Fibroblast of lung (primary cell): ENCODE data around the gene RASEF. TPM values are rescaled to one million over a fixed set of nuclear protein-coding genes. Genes with fewer than 3 reads are reported as not detected.

Source experiments
- DNase-seq, 2 donors: peaks; one replicate each; pipeline versions ENCODE4 v3.0.0 to v3.0.0-alpha.2; 2010; ENCODE audit warnings: low read depth in 2 of 2
- H2AFZ ChIP-seq: 2 replicates; pipeline ENCODE4 v1.5.1; 2012; ENCODE audit warnings: low read length, control low read depth, inconsistent platforms
- H3K27ac ChIP-seq: 2 replicates; pipeline ENCODE4 v1.5.1; 2011; ENCODE audit warnings: low read length, control low read depth; ENCODE audit not compliant: insufficient read depth
- H3K27me3 ChIP-seq: 2 replicates; pipeline ENCODE4 v1.5.1; 2011; ENCODE audit warnings: mild to moderate bottlenecking, low read length; ENCODE audit not compliant: control insufficient read depth, insufficient read depth
- H3K36me3 ChIP-seq: 2 replicates; pipeline ENCODE4 v1.5.1; 2011; ENCODE audit warnings: low read length; ENCODE audit not compliant: control insufficient read depth, insufficient read depth
- H3K4me1 ChIP-seq: 2 replicates; pipeline ENCODE4 v1.5.1; 2011; ENCODE audit warnings: low read length; ENCODE audit not compliant: control insufficient read depth, insufficient read depth; ENCODE audit errors: extremely low read depth
- H3K4me2 ChIP-seq: 2 replicates; pipeline ENCODE4 v1.5.1; 2011; ENCODE audit warnings: low read length, control low read depth; ENCODE audit not compliant: insufficient read depth; ENCODE audit errors: extremely low read depth
- H3K4me3 ChIP-seq, 4 experiments: fragments of 200-600 bp in 1 of 4; sonication (generic) in 1 of 4; replicated peaks in 1 of 4; 2 replicates each; pipeline ENCODE4 v1.5.1; 2011 to 2016; ENCODE audit warnings: low read length in 4 of 4, low read depth in 3 of 4, mild to moderate bottlenecking in 3 of 4, control low read depth in 2 of 4, inconsistent platforms in 1 of 4, mixed read lengths in 1 of 4; ENCODE audit not compliant: insufficient read depth in 1 of 4; ENCODE audit errors: control extremely low read depth in 1 of 4
- H3K79me2 ChIP-seq: 2 replicates; pipeline ENCODE4 v1.5.1; 2012; ENCODE audit warnings: mild to moderate bottlenecking, low read length, inconsistent platforms; ENCODE audit not compliant: control insufficient read depth, insufficient read depth
- H3K9ac ChIP-seq: 2 replicates; pipeline ENCODE4 v1.5.1; 2011; ENCODE audit warnings: mild to moderate bottlenecking, low read length, control low read depth; ENCODE audit not compliant: insufficient read depth
- H3K9me3 ChIP-seq: 2 replicates; pipeline ENCODE4 v1.5.1; 2012; ENCODE audit warnings: low read depth, low read length; ENCODE audit not compliant: control insufficient read depth, insufficient read depth
- H4K20me1 ChIP-seq: 2 replicates; pipeline ENCODE4 v1.5.1; 2011; ENCODE audit warnings: low read length; ENCODE audit not compliant: control insufficient read depth, insufficient read depth; ENCODE audit errors: extremely low read depth
- EZH2 ChIP-seq: IDR thresholded peaks from 2 replicates; pipeline ENCODE4 v1.5.1; 2012; ENCODE audit warnings: low read length, control low read depth, mild to moderate bottlenecking; ENCODE audit errors: missing control alignments
- polyA plus RNA-seq, 2 donors: library from polyadenylated mRNA; depleted of rRNA in 1 of 2; stranded (reverse) in 1 of 2; unstranded in 1 of 2; fragments of >200 nt; gene quantifications; 2 replicates each; pipeline ENCODE4 v1.2.1, GENCODE V29; 2011 to 2012; ENCODE audit warnings: missing spikeins in 1 of 2
- total RNA-seq: library from RNA; depleted of rRNA; stranded (reverse); fragments of >200 nt; gene quantifications from 2 replicates; pipeline ENCODE4 v1.2.1, GENCODE V29; 2014
- TF ChIP-seq, protein P1 (sequence below), 2 donors: IDR thresholded peaks in 1 of 2; conservative IDR thresholded peaks in 1 of 2; 1 replicate in 1 of 2; 2 replicates in 1 of 2; pipeline ENCODE4 v1.5.1; 2011 to 2012; ENCODE audit warnings: low read length in 2 of 2, control low read depth in 1 of 2, inconsistent platforms in 1 of 2, low read depth in 1 of 2, mild to moderate bottlenecking in 1 of 2

The RASEF gene
- total and polyA plus RNA-seq, 2 donors (not counting 1 experiment from before 2014, with no cell fraction given): 0.28 to 1.2 TPM

DNA sequence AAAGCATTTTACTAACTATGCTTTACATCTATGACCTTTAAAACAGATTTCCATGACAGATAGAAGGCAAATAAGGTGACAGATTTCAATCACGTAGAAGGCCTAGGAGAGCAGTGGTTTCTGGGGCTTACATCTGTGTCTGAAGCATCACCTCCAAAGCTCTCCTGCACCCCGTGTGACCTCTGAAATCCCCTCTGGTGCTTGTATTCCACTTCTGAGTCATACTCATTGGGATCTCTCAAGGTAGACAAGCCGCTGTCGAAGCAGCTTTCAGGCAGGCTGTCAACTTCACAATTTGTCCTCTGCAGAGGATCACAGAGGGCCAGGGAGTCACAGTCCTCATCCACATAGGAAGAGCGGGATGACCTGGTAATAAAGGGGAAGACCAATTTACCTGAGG is 62.2 kb downstream of the RASEF start:
- TF ChIP-seq, protein P1, sequence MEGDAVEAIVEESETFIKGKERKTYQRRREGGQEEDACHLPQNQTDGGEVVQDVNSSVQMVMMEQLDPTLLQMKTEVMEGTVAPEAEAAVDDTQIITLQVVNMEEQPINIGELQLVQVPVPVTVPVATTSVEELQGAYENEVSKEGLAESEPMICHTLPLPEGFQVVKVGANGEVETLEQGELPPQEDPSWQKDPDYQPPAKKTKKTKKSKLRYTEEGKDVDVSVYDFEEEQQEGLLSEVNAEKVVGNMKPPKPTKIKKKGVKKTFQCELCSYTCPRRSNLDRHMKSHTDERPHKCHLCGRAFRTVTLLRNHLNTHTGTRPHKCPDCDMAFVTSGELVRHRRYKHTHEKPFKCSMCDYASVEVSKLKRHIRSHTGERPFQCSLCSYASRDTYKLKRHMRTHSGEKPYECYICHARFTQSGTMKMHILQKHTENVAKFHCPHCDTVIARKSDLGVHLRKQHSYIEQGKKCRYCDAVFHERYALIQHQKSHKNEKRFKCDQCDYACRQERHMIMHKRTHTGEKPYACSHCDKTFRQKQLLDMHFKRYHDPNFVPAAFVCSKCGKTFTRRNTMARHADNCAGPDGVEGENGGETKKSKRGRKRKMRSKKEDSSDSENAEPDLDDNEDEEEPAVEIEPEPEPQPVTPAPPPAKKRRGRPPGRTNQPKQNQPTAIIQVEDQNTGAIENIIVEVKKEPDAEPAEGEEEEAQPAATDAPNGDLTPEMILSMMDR (conservative IDR thresholded peaks at IDR 0.05 in 1 of 2, IDR thresholded peaks at IDR 0.05 in 1 of 2; ENCODE audit: low read depth in 1 of 2, low read length in 2 of 2): no peak
- TF ChIP-seq EZH2: no peak
- H3K27me3 ChIP-seq: no peaks in the 10 kb centered on the region
- no peak overlapping the region for H3K4me3 ChIP-seq
- H2AFZ ChIP-seq: no peak overlapping the region
- no peaks in the 10 kb centered on the region for H3K36me3 ChIP-seq
- no peaks in the 10 kb centered on the region for H3K9me3 ChIP-seq
- H3K9ac ChIP-seq: no peak overlapping the region
- H4K20me1 ChIP-seq: no peaks in the 10 kb centered on the region
- no peaks in the 10 kb centered on the region for H3K4me1 ChIP-seq
- no peak for DNase-seq
- no peak overlapping the region for H3K4me2 ChIP-seq
- no peak overlapping the region for H3K27ac ChIP-seq
- no peaks in the 10 kb centered on the region for H3K79me2 ChIP-seq

DNA sequence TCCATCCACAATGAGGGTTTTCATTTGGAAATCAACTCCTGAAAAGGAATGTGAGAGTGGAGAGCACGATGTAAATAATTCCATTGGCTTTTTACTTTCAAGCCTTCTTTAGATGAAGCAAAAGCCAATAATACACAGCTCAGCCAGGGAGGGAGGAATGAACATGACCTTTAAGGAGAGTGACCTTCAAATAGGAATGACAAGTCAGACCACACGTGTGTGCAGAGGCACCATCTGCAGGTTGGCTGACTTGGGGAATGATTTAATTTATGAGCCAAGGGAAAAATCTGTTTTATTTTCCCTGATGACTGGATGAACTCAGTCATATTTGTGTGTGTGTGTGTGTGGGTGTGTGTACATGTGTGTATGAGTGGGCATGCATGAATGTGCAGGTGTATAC is 64.5 kb downstream of the RASEF start:
- no peaks in the 10 kb centered on the region for H3K79me2 ChIP-seq
- H3K4me3 ChIP-seq: no peak overlapping the region
- H2AFZ ChIP-seq: no peak overlapping the region
- no peaks in the 10 kb centered on the region for H4K20me1 ChIP-seq
- no peaks in the 10 kb centered on the region for H3K36me3 ChIP-seq
- H3K27me3 ChIP-seq: no peaks in the 10 kb centered on the region
- DNase-seq: no peak
- H3K9me3 ChIP-seq: no peaks in the 10 kb centered on the region
- TF ChIP-seq, protein P1 (conservative IDR thresholded peaks at IDR 0.05 in 1 of 2, IDR thresholded peaks at IDR 0.05 in 1 of 2; ENCODE audit: low read depth in 1 of 2, low read length in 2 of 2): no peak
- no peak for TF ChIP-seq EZH2
- H3K4me1 ChIP-seq: no peaks in the 10 kb centered on the region
- H3K4me2 ChIP-seq: no peak overlapping the region
- no peak overlapping the region for H3K27ac ChIP-seq
- H3K9ac ChIP-seq: no peak overlapping the region

DNA sequence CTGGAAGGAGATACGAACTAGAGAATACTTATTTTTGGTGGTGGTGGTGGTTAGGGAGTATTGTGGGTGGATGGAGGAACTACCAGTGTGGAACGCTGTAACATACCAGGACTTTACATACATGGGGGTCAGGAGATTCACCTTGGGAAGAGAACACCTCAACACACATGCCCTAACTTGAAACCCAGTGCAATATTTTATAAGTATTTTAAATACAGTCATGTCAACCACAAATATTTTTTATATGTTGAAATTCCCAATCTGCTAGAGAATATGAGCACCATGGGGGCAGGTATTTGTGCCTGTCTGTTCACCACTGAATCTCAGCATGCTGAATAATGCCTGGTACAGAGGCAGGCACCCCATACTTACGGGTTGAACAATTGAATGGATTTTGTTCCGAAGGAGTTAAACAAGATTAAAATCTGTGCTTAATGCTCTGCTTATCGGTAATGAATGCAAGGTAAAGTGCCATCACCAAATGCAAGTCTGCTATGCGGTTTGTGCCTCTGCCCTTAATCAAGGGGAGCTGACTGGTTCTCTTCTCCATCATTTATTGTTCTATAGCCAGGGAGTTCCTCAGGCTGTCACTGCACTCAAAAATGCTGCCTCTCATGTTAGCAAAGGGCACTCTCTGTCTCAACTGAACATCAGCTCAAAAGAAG is 65.3 kb downstream of the RASEF start:
- H3K27me3 ChIP-seq: no peaks in the 10 kb centered on the region
- H3K4me1 ChIP-seq: no peaks in the 10 kb centered on the region
- H4K20me1 ChIP-seq: no peaks in the 10 kb centered on the region
- no peak overlapping the region for H3K4me3 ChIP-seq
- no peak overlapping the region for H3K27ac ChIP-seq
- H2AFZ ChIP-seq: no peak overlapping the region
- H3K79me2 ChIP-seq: no peaks in the 10 kb centered on the region
- H3K9ac ChIP-seq: no peak overlapping the region
- H3K36me3 ChIP-seq: no peaks in the 10 kb centered on the region
- TF ChIP-seq, protein P1 (conservative IDR thresholded peaks at IDR 0.05 in 1 of 2, IDR thresholded peaks at IDR 0.05 in 1 of 2; ENCODE audit: low read depth in 1 of 2, low read length in 2 of 2): no peak
- TF ChIP-seq EZH2: no peak
- no peaks in the 10 kb centered on the region for H3K9me3 ChIP-seq
- H3K4me2 ChIP-seq: no peak overlapping the region
- no peak for DNase-seq
